Activated T-helper 2 cell treated with anti-CD3 and anti-CD28 coated beads, Interferon-gamma antibody, Interleukin-2, Interleukin-4, amounts not matched to agents 10 μg/mL and 5 μg/mL and 100 μg/mL, durations not matched to agents 14 hours and 24 hours and 36 hours (primary cell): ENCODE results near the gene HACD2. TPM values are rescaled to one million over a fixed set of nuclear protein-coding genes. Genes with fewer than 3 reads are reported as not detected.

Source experiments
- DNase-seq: peaks from one replicate; pipeline ENCODE4 v3.0.0; 2021; ENCODE audit warnings: low spot score
- H3K27ac Mint-ChIP-seq: one replicate; pipeline ENCODE4 v1.8.0; 2021; ENCODE audit warnings: mixed read lengths
- H3K27me3 Mint-ChIP-seq: one replicate; pipeline ENCODE4 v1.8.0; 2021; ENCODE audit warnings: low read depth, mixed read lengths
- H3K36me3 Mint-ChIP-seq: one replicate; pipeline ENCODE4 v1.8.0; 2021; ENCODE audit warnings: low read depth, mixed read lengths
- H3K4me1 Mint-ChIP-seq: one replicate; pipeline ENCODE4 v1.8.0; 2021; ENCODE audit warnings: low read depth, mixed read lengths
- H3K4me3 Mint-ChIP-seq: one replicate; pipeline ENCODE4 v1.8.0; 2021; ENCODE audit warnings: low read depth, mild to moderate bottlenecking, moderate library complexity, mixed read lengths
- H3K9me3 Mint-ChIP-seq: one replicate; pipeline ENCODE4 v1.8.0; 2021; ENCODE audit warnings: mixed read lengths
- intact Hi-C: fragments of 100-400 bp; cut with micrococcal nuclease; formaldehyde crosslinking; loops from one replicate; pipeline ENCODE4 v1.15.1; 2023
- total RNA-seq: library from RNA; stranded (reverse); gene quantifications from 2 replicates; pipeline ENCODE4 v1.2.3, GENCODE V29; 2022

The HACD2 gene
- total RNA-seq, 1 donor from 2014 or later = 32.5 TPM

- no peak for DNase-seq
- H3K4me1 Mint-ChIP-seq = peaks cover 2% of the 10 kb centered on the region
- peaks cover 17% of the 10 kb centered on the region for H3K9me3 Mint-ChIP-seq
- no peak overlapping the region for H3K27ac Mint-ChIP-seq
- peaks cover 34% of the 10 kb centered on the region for H3K36me3 Mint-ChIP-seq
- intact Hi-C loops = no loop called here
- H3K27me3 Mint-ChIP-seq = no peaks in the 10 kb centered on the region
- H3K4me3 Mint-ChIP-seq = no peak overlapping the region
Observed at GRCh38 chr3:123552095-123552714, 32.6 kb downstream of the HACD2 start.

- Mint-ChIP-seq H3K4me3 (no peak overlapping the region), H3K4me1 (peaks cover 2% of the 10 kb centered on the region), H3K27me3 (no peaks in the 10 kb centered on the region), H3K36me3 (peaks cover 18% of the 10 kb centered on the region), H3K9me3 (peaks cover 5% of the 10 kb centered on the region), H3K27ac (no peak overlapping the region)
- intact Hi-C loops = no loop called here
- no peak for DNase-seq
Observed at GRCh38 chr3:123547881-123548519, 36.9 kb downstream of the HACD2 start.

- Mint-ChIP-seq H3K36me3 (peaks cover 9% of the 10 kb centered on the region), H3K4me1 (no peaks in the 10 kb centered on the region), H3K4me3 (no peak overlapping the region), H3K27me3 (no peaks in the 10 kb centered on the region), H3K27ac (no peak overlapping the region), H3K9me3 (no peaks in the 10 kb centered on the region)
- no peak for DNase-seq
- intact Hi-C loops = no loop called here
Observed at GRCh38 chr3:123546133-123546755, 38.6 kb downstream of the HACD2 start.

- H3K27me3 Mint-ChIP-seq = no peaks in the 10 kb centered on the region
- DNase-seq = no peak
- no peaks in the 10 kb centered on the region for H3K9me3 Mint-ChIP-seq
- no peak overlapping the region for H3K27ac Mint-ChIP-seq
- intact Hi-C loops = no loop called here
- H3K4me3 Mint-ChIP-seq = no peak overlapping the region
- H3K36me3 Mint-ChIP-seq = no peaks in the 10 kb centered on the region
- H3K4me1 Mint-ChIP-seq = peaks cover 6% of the 10 kb centered on the region
Observed at GRCh38 chr3:123543950-123544349, 40.9 kb downstream of the HACD2 start.

- Mint-ChIP-seq H3K27ac (peak overlapping the region; percentile 48), H3K9me3 (no peaks in the 10 kb centered on the region), H3K27me3 (no peaks in the 10 kb centered on the region), H3K4me3 (no peak overlapping the region), H3K36me3 (no peaks in the 10 kb centered on the region), H3K4me1 (peaks cover 12% of the 10 kb centered on the region)
- DNase-seq = no peak
- intact Hi-C loops = no loop called here
Observed at GRCh38 chr3:123540285-123540684, 44.6 kb downstream of the HACD2 start.

GRCh38 chr3:123536153-123536895 lies 48.5 kb downstream of the HACD2 start:
- Mint-ChIP-seq H3K36me3 (no peaks in the 10 kb centered on the region), H3K4me1 (peaks cover 12% of the 10 kb centered on the region), H3K27me3 (no peaks in the 10 kb centered on the region), H3K9me3 (no peaks in the 10 kb centered on the region), H3K27ac (no peak overlapping the region), H3K4me3 (no peak overlapping the region)
- intact Hi-C loops = no loop called here
- DNase-seq = no peak

GRCh38 chr3:123535580-123535979 lies 49.3 kb downstream of the HACD2 start:
- Mint-ChIP-seq H3K9me3 (no peaks in the 10 kb centered on the region), H3K27me3 (no peaks in the 10 kb centered on the region), H3K27ac (no peak overlapping the region), H3K4me1 (peaks cover 12% of the 10 kb centered on the region), H3K36me3 (no peaks in the 10 kb centered on the region), H3K4me3 (no peak overlapping the region)
- intact Hi-C loops = no loop called here
- DNase-seq = no peak

- Mint-ChIP-seq H3K4me3 (no peak overlapping the region), H3K27me3 (no peaks in the 10 kb centered on the region), H3K27ac (no peak overlapping the region), H3K9me3 (no peaks in the 10 kb centered on the region), H3K36me3 (no peaks in the 10 kb centered on the region), H3K4me1 (peaks cover 6% of the 10 kb centered on the region)
- DNase-seq = no peak
- intact Hi-C loops = no loop called here
Observed at GRCh38 chr3:123534264-123534663, 50.6 kb downstream of the HACD2 start.

GRCh38 chr3:123533554-123534159 lies 51.2 kb downstream of the HACD2 start:
- Mint-ChIP-seq H3K9me3 (no peaks in the 10 kb centered on the region), H3K27ac (no peak overlapping the region), H3K4me1 (peaks cover 6% of the 10 kb centered on the region), H3K36me3 (no peaks in the 10 kb centered on the region), H3K4me3 (no peak overlapping the region), H3K27me3 (no peaks in the 10 kb centered on the region)
- no peak for DNase-seq
- intact Hi-C loops = no loop called here

GRCh38 chr3:123528130-123528529 lies 56.7 kb downstream of the HACD2 start:
- Mint-ChIP-seq H3K9me3 (no peaks in the 10 kb centered on the region), H3K4me3 (no peak overlapping the region), H3K36me3 (peaks cover 22% of the 10 kb centered on the region), H3K4me1 (peaks cover 30% of the 10 kb centered on the region), H3K27ac (no peak overlapping the region), H3K27me3 (no peaks in the 10 kb centered on the region)
- DNase-seq = no peak
- intact Hi-C loops = no loop called here

- Mint-ChIP-seq H3K27me3 (no peaks in the 10 kb centered on the region), H3K9me3 (no peaks in the 10 kb centered on the region), H3K27ac (no peak overlapping the region)
Observed at GRCh38 chr3:123527046-123527445, 57.8 kb downstream of the HACD2 start.

GRCh38 chr3:123526474-123526873 lies 58.4 kb downstream of the HACD2 start:
- Mint-ChIP-seq H3K27me3 (no peaks in the 10 kb centered on the region), H3K4me3 (no peak overlapping the region), H3K9me3 (no peaks in the 10 kb centered on the region), H3K36me3 (peaks cover 28% of the 10 kb centered on the region), H3K27ac (no peak overlapping the region), H3K4me1 (peaks cover 37% of the 10 kb centered on the region)
- intact Hi-C loops = no loop called here
- DNase-seq = no peak

More at GRCh38 chr3:123527046-123527445, 57.8 kb downstream of the HACD2 start:
- no peak for DNase-seq
- H3K4me3 Mint-ChIP-seq = no peak overlapping the region
- intact Hi-C loops = no loop called here
- H3K36me3 Mint-ChIP-seq = peaks cover 25% of the 10 kb centered on the region
- peaks cover 34% of the 10 kb centered on the region for H3K4me1 Mint-ChIP-seq
